K562 (cell line): ENCODE data around the gene CHURC1. TPM values are rescaled to one million over a fixed set of nuclear protein-coding genes. Genes with fewer than 3 reads are reported as not detected.
A peak's percentile ranks its signal among the peaks of the same experiment; 100 is the strongest.

Source experiments
- ATAC-seq: fragments of 200-7000 bp; cut with Tn5 transposase; 3 replicates; pipeline ENCODE4 v1.9.1; 2020; ENCODE audit warnings: moderate library complexity
- BruUV-seq: library from RNA; stranded (reverse); fragments of 400-500 nt; replicated peaks from 2 replicates; lab custom pipeline; 2021; lab: Mats Ljungman, UMichigan
- CTCF ChIA-PET: fragments of 300-600 bp; formaldehyde crosslinking; extraction: SDS; loops from one replicate; lab custom pipeline; 2021; ENCODE audit warnings: low intra/inter-chr PET ratio; lab: Yijun Ruan, JAX
- POLR2A ChIA-PET: fragments of 300-600, 350-650 bp; sonication (Branson Sonifier 250); formaldehyde crosslinking; extraction: SDS; loops from one replicate; lab custom pipeline; 2021; ENCODE audit warnings: antibody characterized with exemption, inconsistent platforms; lab: Yijun Ruan, JAX
- DNase-seq, 4 experiments: peaks; one replicate each; pipeline versions ENCODE4 v3.0.0 to v3.0.0-alpha.2; 2011 to 2018; ENCODE audit warnings: low spot score in 3 of 4, mixed read lengths in 3 of 4; ENCODE audit errors: extremely low read depth in 1 of 4
- FAIRE-seq: peaks from 2 replicates; lab custom pipeline; 2011; peaks lifted over from hg19 to GRCh38; lab: Jason Lieb, UNC
- H2AFZ ChIP-seq: 2 replicates; pipeline ENCODE4 v1.6.0; 2011; ENCODE audit warnings: low read depth, low read length, control low read depth, inconsistent platforms
- H3K27ac ChIP-seq: fragments of 200-600 bp; 3 replicates; pipeline ENCODE4 v1.8.0; 2011; ENCODE audit warnings: low read depth, mild to moderate bottlenecking, control low read depth, inconsistent platforms, low read length, moderate library complexity, mixed read lengths; ENCODE audit errors: extremely low read depth
- H3K27me3 ChIP-seq, 2 experiments: fragments of 300-600 bp in 1 of 2; 2 replicates in 1 of 2; 3 replicates in 1 of 2; pipeline versions ENCODE4 v1.6.0 to v1.8.0; 2011; ENCODE audit warnings: inconsistent platforms in 2 of 2, low read length in 2 of 2, mild to moderate bottlenecking in 1 of 2, mixed read lengths in 1 of 2, moderate library complexity in 1 of 2; ENCODE audit not compliant: control insufficient read depth in 2 of 2, insufficient read depth in 2 of 2
- H3K36me3 ChIP-seq: fragments of 300-600 bp; 3 replicates; pipeline ENCODE4 v1.8.0; 2011; ENCODE audit warnings: mild to moderate bottlenecking, low read length, inconsistent platforms; ENCODE audit not compliant: control insufficient read depth, insufficient read depth
- H3K4me1 ChIP-seq, 2 experiments: fragments of 200-600 bp in 1 of 2; replicated peaks in 1 of 2; 2 replicates in 1 of 2; 3 replicates in 1 of 2; pipeline versions ENCODE4 v1.5.1 to v1.8.0; 2011; ENCODE audit warnings: inconsistent platforms in 2 of 2, low read length in 2 of 2, mild to moderate bottlenecking in 1 of 2, mixed read lengths in 1 of 2, moderate library complexity in 1 of 2; ENCODE audit not compliant: control insufficient read depth in 2 of 2, insufficient read depth in 2 of 2
- H3K4me2 ChIP-seq: 2 replicates; pipeline ENCODE4 v1.6.1; 2011; ENCODE audit warnings: low read length, control low read depth, inconsistent platforms, mixed read lengths; ENCODE audit not compliant: insufficient read depth
- H3K4me3 ChIP-seq: fragments of 200-600 bp; sonication (generic), shearing (Covaris generic); 2 replicates; pipeline ENCODE4 v1.5.1; 2016; ENCODE audit warnings: control low read depth, inconsistent platforms
- H3K79me2 ChIP-seq: fragments of 200-600 bp; 3 replicates; pipeline ENCODE4 v1.8.0; 2011; ENCODE audit warnings: low read length, inconsistent platforms; ENCODE audit not compliant: control insufficient read depth, insufficient read depth
- H3K9ac ChIP-seq, 2 experiments: 2 replicates each; pipeline versions ENCODE4 v1.6.0 to v1.6.1; 2011; ENCODE audit warnings: low read depth in 2 of 2, low read length in 2 of 2, control low read depth in 1 of 2, inconsistent platforms in 1 of 2, mild to moderate bottlenecking in 1 of 2, mixed read lengths in 1 of 2; ENCODE audit not compliant: insufficient read depth in 1 of 2
- H3K9me1 ChIP-seq: one replicate; pipeline ENCODE4 v1.6.0; 2011; ENCODE audit warnings: inconsistent platforms, mild to moderate bottlenecking, low read length, moderate library complexity; ENCODE audit not compliant: control insufficient read depth, insufficient read depth
- H3K9me3 ChIP-seq: replicated peaks from 2 replicates; pipeline ENCODE4 v1.5.1; 2011; ENCODE audit warnings: low read depth, low read length, inconsistent platforms; ENCODE audit not compliant: control insufficient read depth, insufficient read depth
- H4K20me1 ChIP-seq: replicated peaks from 2 replicates; pipeline ENCODE4 v1.6.1; 2011; ENCODE audit warnings: low read length, inconsistent platforms, mixed read lengths; ENCODE audit not compliant: control insufficient read depth, insufficient read depth
- KDM4B ChIP-seq, 2 experiments: fragments of 450-650 bp in 1 of 2; sonication (generic) in 1 of 2; IDR thresholded peaks; 2 replicates each; pipeline ENCODE4 v1.6.1; 2016 to 2017; ENCODE audit warnings: borderline replicate concordance in 2 of 2, antibody characterized with exemption in 1 of 2, low read depth in 1 of 2, mild to moderate bottlenecking in 1 of 2
- RAD21 ChIP-seq, 2 experiments: fragments of 250-450 bp in 1 of 2; fragments of 450-650 bp in 1 of 2; sonication (Bioruptor Pico) in 1 of 2; formaldehyde crosslinking in 1 of 2; IDR thresholded peaks in 1 of 2; conservative IDR thresholded peaks in 1 of 2; 2 replicates each; pipeline versions ENCODE4 v1.4.0 to v1.8.0; 2020 to 2022; ENCODE audit warnings: mild to moderate bottlenecking in 2 of 2, moderate library complexity in 1 of 2
- SAFB2 ChIP-seq: fragments of 200-400 bp; formaldehyde crosslinking; IDR thresholded peaks from 2 replicates; pipeline ENCODE4 v1.6.1; 2018; ENCODE audit warnings: borderline replicate concordance, low read length, low read depth, moderate library complexity; ENCODE audit not compliant: severe bottlenecking
- SPI1 ChIP-seq: IDR thresholded peaks from 2 replicates; pipeline ENCODE4 v1.6.1; 2011; ENCODE audit warnings: low read depth, low read length, control low read depth, borderline replicate concordance
- TEAD4 ChIP-seq, 2 experiments: sonication (generic) in 1 of 2; formaldehyde crosslinking in 1 of 2; IDR thresholded peaks; 2 replicates each; pipeline versions ENCODE4 v1.6.1 to v1.8.0; 2012 to 2022; ENCODE audit warnings: borderline replicate concordance in 1 of 2, inconsistent platforms in 1 of 2, low read length in 1 of 2, mild to moderate bottlenecking in 1 of 2, missing genetic modification reagents in 1 of 2
- ZNF57 ChIP-seq: fragments of 450-650 bp; formaldehyde crosslinking; IDR thresholded peaks from 2 replicates; pipeline ENCODE4 v1.4.0; 2020; ENCODE audit warnings: mild to moderate bottlenecking, moderate library complexity
- WGBS: fragments of 100-300 bp; shearing (Covaris generic); methylation state at CpG from one replicate; pipeline ENCODE4 v1.1.6; 2016; ENCODE audit warnings: low coverage, mixed read lengths; ENCODE audit not compliant: insufficient coverage; ENCODE audit errors: missing lambda C conversion rate; 5-methylcytosine and 5-hydroxymethylcytosine counted together
- in situ Hi-C: fragments of 300-500 bp; cut with MboI; formaldehyde crosslinking; loops from 4 replicates; pipeline ENCODE4 v1.15.0; 2018; ENCODE audit warnings: inconsistent platforms, mixed read lengths
- intact Hi-C: fragments of 100-400 bp; cut with micrococcal nuclease; formaldehyde crosslinking; loops from 2 replicates; pipeline ENCODE4 v1.14.2; 2022
- polyA plus RNA-seq, 8 experiments: library from polyadenylated mRNA; depleted of rRNA in 4 of 8; stranded (reverse) in 5 of 8; unstranded in 3 of 8; fragments of >200 nt; fragmentation: Nextera tagmentation in 2 of 8; fragmentation: Illumina TruSeq in 1 of 8; extraction: Ambion mirVana in 2 of 8; extraction: Trizol in 1 of 8; gene quantifications; 2 replicates each; pipeline versions ENCODE4 v1.2.1 to v1.2.3, GENCODE V29; 2011 to 2014; ENCODE audit warnings: inconsistent platforms in 1 of 8, missing spikeins in 1 of 8
- total RNA-seq, 7 experiments: library from RNA; depleted of rRNA in 6 of 7; stranded (reverse); fragments of >200 nt in 6 of 7; fragmentation: Illumina TruSeq in 2 of 7; extraction: Trizol in 2 of 7; gene quantifications; 2 replicates each; pipeline versions ENCODE4 v1.2.1 to v1.2.3, GENCODE V29; 2011 to 2021; ENCODE audit warnings: low replicate concordance in 1 of 7
- TF ChIP-seq, protein P1 (sequence below), 3 experiments: IDR thresholded peaks in 2 of 3; conservative IDR thresholded peaks in 1 of 3; 2 replicates each; pipeline ENCODE4 v1.5.1; 2011 to 2012; ENCODE audit warnings: low read length in 3 of 3, mild to moderate bottlenecking in 3 of 3, control low read depth in 2 of 3, improper control_type of control experiment in 1 of 3, inconsistent platforms in 1 of 3, low read depth in 1 of 3, mixed read lengths in 1 of 3, moderate library complexity in 1 of 3; ENCODE audit not compliant: insufficient read depth in 2 of 3
- TF ChIP-seq, protein P2 (sequence below): fragments of 250-450 bp; sonication (Bioruptor Pico); IDR thresholded peaks from 2 replicates; pipeline ENCODE4 v1.8.0; 2021; ENCODE audit warnings: moderate library complexity, mild to moderate bottlenecking, inconsistent platforms

CHURC1 gene
- total and polyA plus RNA-seq, 9 of the 15 experiments (the other 6 are each of a cell fraction or from before 2014, with no cell fraction given): 27.3 to 239 (median 45.6) TPM

DNA sequence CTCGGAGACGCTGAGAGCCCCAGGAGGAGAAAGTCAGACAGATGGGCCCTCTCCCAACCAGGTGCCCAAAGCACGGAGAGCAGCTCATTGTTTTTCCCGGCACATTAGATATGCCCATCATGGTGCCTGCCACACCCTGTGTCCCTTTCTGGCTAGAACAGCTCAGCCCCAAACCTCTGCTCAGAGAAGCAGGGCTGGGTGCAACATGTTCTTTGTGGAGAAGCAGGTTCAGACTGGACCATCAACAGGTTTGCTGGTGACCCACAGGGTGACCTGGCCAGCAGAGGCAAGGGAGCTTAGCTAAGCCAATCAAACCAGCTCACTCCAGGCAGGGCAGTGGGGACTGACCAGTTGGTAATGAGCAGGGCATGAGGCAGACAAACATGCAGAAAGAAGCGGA, 44.5 kb downstream of the CHURC1 start:
- BruUV-seq: no TSS peak
- H3K9me1 ChIP-seq: peaks cover 5% of the 10 kb centered on the region
- peaks cover 6% of the 10 kb centered on the region for H4K20me1 ChIP-seq
- H3K4me2 ChIP-seq: no peak overlapping the region
- no peak for FAIRE-seq
- in situ Hi-C loops: no loop called here
- H3K79me2 ChIP-seq: no peaks in the 10 kb centered on the region
- no peaks in the 10 kb centered on the region for H3K36me3 ChIP-seq
- TF ChIP-seq SAFB2: no peak
- no peak for TF ChIP-seq ZNF57 (CRISPR knock-in tag)
- TF ChIP-seq, all 486 proteins: peak for 0
- H3K4me3 ChIP-seq: no peak overlapping the region
- ChIA-PET POLR2A (interaction anchor here (0.6 to 2.2 kb wide), 3 partner anchors 14 to 117 kb away, joined by 3 to 5 read pairs (median 3); no protein-coding TSS in a partner anchor), CTCF (no interaction called here)
- H3K9me3 ChIP-seq: no peaks in the 10 kb centered on the region
- peaks cover 0 to 5% of the 10 kb centered on the region in 2 experiments; a peak in 1 of 5 replicates for H3K27me3 ChIP-seq
- no peak overlapping the region for H3K9ac ChIP-seq
- ATAC-seq (no peak), DNase-seq (no peak)
- no peaks in the 10 kb centered on the region; a peak in 1 of 5 replicates for H3K4me1 ChIP-seq
- intact Hi-C loops: no loop called here
- no peak overlapping the region for H2AFZ ChIP-seq
- 8% methylated on average over 5 of the region's 5 CpGs for WGBS
- H3K27ac ChIP-seq: no peak overlapping the region

DNA sequence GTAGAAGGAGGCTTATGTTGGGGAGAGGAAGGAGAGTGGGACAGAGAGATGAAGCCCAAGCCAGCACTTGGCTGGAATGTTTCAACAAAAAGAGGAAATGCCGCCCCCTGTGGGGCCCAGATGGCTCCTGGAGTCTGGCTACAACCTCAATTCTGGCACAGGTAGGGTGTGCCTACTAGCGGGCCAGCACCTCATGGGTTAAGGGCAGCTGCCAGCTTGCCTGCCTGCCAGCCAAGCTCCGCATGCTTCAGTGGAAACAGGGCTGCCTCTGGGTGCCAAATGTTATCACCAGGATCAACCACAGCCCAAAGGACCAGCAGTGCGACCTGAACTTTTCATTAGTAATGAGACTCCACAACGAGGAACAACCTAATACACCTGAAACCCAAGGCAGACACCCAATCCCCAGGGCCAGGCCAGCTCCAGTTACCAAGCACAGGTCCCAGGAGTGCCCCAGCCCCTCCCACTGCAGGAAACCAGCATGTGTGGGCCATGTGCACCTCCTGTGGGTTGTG, 46.6 kb downstream of the CHURC1 start:
- ATAC-seq (peak; percentile 80), DNase-seq (peak in 3 of 4 experiments; percentile 21 to 28 (median 24)), FAIRE-seq (no peak)
- Histone ChIP-seq H3K4me1 (no peaks in the 10 kb centered on the region; a peak in 1 of 5 replicates), H3K27me3 (peaks cover 0 to 5% of the 10 kb centered on the region in 2 experiments; a peak in 1 of 5 replicates), H3K9me1 (peaks cover 5% of the 10 kb centered on the region), H3K4me3 (no peak overlapping the region), H3K4me2 (no peak overlapping the region), H3K9ac (peak overlapping the region in 1 of 2 experiments; percentile 28; a peak in 1 of 4 replicates), H3K9me3 (no peaks in the 10 kb centered on the region), H3K36me3 (no peaks in the 10 kb centered on the region), H3K27ac (no peak overlapping the region), H4K20me1 (peaks cover 6% of the 10 kb centered on the region), H2AFZ (no peak overlapping the region), H3K79me2 (no peaks in the 10 kb centered on the region)
- CTCF ChIA-PET: no interaction called here
- in situ Hi-C loops (no loop called here), intact Hi-C loops (no loop called here)
- 26% methylated on average over 3 of the region's 5 CpGs for WGBS
- BruUV-seq: no TSS peak
- POLR2A ChIA-PET: interaction anchor here (0.5 to 0.9 kb wide), 2 partner anchors 11 to 49 kb away, joined by 3 read pairs; no protein-coding TSS in a partner anchor
- TF ChIP-seq RAD21 (CRISPR knock-in tag; conservative IDR thresholded peaks at IDR 0.05 in 1 of 2, IDR thresholded peaks at IDR 0.05 in 1 of 2) (peak in 1 of 2 experiments; percentile 45; a peak in 2 of 4 replicates), TEAD4 (IDR thresholded peaks at IDR 0.05; ENCODE audit: low read length) (0 out of 2 replicates have a peak, but pooled peaks have one; percentile 27), TEAD4 (CRISPR knock-in tag; IDR thresholded peaks at IDR 0.05; ENCODE audit: borderline replicate concordance) (no peak), KDM4B (IDR thresholded peaks at IDR 0.05; ENCODE audit: borderline replicate concordance in 2 of 2, low read depth in 1 of 2) (no peak), SPI1 (peak; percentile 77; the same call in 1 of the 2 replicates)
- TF ChIP-seq, protein P1, sequence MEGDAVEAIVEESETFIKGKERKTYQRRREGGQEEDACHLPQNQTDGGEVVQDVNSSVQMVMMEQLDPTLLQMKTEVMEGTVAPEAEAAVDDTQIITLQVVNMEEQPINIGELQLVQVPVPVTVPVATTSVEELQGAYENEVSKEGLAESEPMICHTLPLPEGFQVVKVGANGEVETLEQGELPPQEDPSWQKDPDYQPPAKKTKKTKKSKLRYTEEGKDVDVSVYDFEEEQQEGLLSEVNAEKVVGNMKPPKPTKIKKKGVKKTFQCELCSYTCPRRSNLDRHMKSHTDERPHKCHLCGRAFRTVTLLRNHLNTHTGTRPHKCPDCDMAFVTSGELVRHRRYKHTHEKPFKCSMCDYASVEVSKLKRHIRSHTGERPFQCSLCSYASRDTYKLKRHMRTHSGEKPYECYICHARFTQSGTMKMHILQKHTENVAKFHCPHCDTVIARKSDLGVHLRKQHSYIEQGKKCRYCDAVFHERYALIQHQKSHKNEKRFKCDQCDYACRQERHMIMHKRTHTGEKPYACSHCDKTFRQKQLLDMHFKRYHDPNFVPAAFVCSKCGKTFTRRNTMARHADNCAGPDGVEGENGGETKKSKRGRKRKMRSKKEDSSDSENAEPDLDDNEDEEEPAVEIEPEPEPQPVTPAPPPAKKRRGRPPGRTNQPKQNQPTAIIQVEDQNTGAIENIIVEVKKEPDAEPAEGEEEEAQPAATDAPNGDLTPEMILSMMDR (IDR thresholded peaks at IDR 0.05 in 2 of 3, conservative IDR thresholded peaks at IDR 0.05 in 1 of 3; ENCODE audit: insufficient read depth in 2 of 3, low read depth in 1 of 3, low read length in 3 of 3): peak; percentile 36 to 47 (median 41); a peak in 5 of 6 replicates
- TF ChIP-seq, protein P2, sequence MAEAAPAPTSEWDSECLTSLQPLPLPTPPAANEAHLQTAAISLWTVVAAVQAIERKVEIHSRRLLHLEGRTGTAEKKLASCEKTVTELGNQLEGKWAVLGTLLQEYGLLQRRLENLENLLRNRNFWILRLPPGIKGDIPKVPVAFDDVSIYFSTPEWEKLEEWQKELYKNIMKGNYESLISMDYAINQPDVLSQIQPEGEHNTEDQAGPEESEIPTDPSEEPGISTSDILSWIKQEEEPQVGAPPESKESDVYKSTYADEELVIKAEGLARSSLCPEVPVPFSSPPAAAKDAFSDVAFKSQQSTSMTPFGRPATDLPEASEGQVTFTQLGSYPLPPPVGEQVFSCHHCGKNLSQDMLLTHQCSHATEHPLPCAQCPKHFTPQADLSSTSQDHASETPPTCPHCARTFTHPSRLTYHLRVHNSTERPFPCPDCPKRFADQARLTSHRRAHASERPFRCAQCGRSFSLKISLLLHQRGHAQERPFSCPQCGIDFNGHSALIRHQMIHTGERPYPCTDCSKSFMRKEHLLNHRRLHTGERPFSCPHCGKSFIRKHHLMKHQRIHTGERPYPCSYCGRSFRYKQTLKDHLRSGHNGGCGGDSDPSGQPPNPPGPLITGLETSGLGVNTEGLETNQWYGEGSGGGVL (CRISPR knock-in tag): no peak
